GM19468 (cell line): ENCODE results near the gene SERPINA9.
"Not testable (repeated sequence)": the region's sequence is repeated elsewhere in the genome, so short reads cannot be mapped to it uniquely, and the experiment has no call there.

Source experiments
- ATAC-seq: cut with Tn5 transposase; IDR thresholded peaks from one replicate; pipeline ENCODE4 v1.9.1; 2021; ENCODE audit warnings: mild to moderate bottlenecking, moderate library complexity, moderate number of reproducible peaks; ENCODE audit not compliant: unreplicated experiment; ENCODE audit errors: extremely low read depth

The SERPINA9 gene, protein sequence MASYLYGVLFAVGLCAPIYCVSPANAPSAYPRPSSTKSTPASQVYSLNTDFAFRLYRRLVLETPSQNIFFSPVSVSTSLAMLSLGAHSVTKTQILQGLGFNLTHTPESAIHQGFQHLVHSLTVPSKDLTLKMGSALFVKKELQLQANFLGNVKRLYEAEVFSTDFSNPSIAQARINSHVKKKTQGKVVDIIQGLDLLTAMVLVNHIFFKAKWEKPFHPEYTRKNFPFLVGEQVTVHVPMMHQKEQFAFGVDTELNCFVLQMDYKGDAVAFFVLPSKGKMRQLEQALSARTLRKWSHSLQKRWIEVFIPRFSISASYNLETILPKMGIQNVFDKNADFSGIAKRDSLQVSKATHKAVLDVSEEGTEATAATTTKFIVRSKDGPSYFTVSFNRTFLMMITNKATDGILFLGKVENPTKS

DNA sequence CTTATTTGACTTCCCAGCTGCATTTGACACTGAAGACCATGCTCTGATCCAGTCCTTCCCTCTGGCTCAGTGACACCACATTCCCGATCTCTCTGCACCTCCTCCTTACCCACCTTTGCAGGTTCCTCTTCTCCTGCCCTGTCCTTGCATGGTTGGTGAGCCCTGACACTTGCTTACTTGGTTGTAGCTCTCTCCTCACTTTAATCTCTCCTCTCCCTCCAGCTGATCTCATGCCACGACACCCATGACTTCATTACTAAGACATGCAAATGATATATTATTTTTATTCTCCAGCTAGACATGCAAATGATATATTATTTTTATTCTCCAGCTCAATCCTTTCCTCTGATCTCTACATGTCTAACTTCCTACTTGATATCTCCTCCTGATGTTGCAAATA lies at the start of gene SERPINA9:
Gene SERPINA9, minus strand, starts transcription at position 175 of the 400 bp plus-strand sequence. CDS start 6,357 bp downstream, outside the sequence.
- ATAC-seq = no peak

DNA sequence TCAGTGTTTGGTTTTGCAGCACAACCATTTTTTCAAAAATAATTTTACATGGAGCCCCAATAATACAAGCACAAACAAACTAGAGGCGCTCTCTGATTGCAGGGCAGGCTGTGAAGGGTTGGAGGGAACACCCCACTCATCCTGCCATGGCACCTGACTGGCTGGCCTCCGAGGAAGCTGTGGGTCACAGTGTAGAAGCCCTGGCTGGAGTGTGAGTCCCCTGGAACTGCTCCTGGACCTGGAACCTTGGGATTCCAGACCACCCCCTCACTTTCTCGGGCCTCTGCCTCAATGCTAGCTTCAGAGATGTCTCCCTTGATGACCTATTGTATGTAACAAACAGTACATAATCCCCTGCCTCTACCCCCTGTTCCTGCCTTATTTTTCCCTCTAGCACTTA lies 48.1 kb upstream of the SERPINA9 start:
- ATAC-seq = no peak

DNA sequence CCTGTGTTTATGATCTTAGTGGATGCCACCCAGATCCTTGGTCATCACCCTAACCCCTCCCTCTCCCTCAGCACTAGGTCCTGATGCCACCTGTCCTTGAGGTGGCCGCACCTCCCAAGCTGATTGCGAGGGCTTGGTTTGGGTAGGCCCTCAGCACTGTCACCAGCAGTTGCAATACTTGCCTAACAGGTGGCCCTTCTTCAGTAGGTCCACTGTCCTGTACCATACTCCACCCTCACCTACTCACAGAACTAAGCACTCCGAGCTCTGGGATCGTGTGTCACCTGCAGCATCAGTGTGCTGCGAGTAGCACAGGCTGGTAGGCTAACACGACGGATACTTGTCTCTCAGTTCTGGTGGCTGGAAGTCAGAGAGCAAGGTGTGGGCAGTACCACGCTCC lies 47.3 kb upstream of the SERPINA9 start:
- no peak for ATAC-seq

DNA sequence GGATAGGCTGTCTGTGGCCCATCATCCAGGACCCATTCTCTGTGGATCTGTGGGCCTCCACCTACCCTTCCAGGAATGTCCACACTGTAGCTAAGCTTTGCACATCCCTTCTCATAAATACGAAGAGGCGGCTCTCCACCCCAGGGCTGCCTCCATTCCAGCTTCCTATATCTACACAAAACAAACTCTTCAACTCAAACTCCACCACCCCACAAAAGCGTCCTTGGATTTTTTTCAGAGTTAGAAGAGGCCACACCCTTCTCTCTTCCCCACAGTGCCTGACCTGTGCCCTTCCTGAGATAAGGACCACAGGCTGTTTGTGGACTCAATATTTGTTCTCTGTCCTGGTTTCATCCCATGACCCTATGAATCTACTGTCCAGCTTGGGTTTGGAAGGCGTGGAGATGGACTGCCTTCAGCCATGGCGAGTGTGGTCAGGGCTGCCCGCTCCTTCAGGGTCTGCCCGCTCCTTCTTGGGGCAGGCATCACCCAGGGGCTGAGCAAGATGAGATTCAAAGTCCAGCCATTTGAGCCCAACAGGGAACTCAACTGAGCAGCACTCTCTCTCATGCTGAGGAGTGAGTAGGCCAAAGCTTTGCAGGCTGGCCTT lies 46.2 kb upstream of the SERPINA9 start:
- ATAC-seq = no peak

DNA sequence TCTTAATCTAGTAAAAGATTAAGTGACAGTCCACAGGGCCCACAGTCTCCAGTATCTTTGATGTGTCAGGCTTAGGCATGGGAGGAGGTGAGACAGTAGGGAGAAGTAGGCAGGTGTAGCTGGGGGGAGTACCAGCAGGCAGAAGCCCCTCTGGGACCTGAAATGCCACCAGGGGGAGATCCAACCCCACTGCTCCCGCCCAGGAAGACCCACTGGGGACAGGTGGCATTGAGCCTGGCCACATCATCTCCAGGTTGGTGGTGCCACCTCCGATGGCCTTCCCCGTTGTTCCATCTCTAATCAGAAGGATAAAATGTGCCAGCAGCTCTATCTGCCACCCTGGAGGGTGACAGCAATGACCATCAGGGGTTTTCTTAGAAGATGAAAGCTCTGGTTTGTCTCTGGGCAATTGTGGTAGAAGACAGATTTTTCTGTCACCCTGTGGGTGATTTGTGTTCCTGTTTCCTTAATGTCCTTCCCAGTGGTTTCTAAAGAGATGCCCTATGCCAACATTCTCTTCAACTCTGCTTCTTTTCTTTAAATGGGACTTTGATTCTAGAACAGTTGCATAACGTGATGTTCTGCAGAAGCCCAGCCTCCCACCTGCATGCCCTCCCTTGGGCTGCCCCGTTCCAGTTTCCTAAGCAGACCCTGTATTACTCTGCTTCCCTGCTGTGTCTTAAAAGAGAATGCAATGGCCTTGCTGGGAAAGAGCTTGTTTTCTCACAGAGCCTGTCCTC lies 45.5 kb upstream of the SERPINA9 start:
- ATAC-seq = no peak

DNA sequence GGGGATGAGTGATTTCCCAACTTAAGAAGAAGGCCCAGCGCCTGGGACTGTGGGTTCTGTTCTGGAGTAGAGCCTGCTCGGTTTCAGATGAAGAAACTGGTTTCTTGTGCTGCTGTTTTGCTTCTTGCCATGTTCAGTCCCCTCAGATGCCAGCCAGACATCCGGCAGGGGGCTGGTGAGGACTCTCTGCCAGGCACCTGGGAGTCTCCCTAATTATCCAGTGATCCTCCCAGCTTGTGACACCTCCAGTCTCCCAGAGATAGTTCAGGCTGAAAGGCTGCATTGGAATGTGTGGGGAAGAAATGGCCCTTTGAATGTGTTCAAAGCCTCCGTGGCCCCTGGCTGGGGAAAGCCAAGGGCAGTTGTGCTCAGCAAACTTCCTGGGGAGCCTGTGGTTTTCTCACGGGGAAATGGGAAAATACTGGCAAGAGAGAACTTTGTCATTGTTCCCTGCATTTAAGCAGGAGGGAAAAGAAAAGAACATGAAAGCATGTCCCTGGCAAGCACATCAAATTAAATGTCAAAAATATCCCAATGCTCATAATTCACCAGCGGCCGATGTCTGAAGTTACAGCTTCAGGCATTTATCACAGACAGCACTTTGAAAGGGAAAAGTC lies 41.8 kb upstream of the SERPINA9 start:
- ATAC-seq = no peak

DNA sequence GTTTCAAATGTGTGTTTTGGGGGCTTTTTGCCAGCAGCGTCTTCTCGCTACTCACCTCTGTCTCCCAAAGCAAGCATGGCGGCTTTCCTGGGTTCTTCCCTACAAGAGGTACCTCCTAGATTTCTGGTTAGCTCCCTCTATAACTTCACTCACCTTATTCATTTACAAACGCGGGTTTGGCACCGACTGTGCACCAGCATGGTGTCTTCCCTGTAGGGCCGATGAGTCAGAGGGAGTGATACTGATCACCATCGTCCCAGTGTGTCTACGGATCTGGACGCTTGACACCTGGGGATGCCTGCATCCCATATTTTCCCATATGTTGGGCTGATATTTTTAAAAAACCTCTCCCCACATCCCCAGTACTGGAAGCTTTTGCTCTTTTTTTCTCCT lies 41.2 kb upstream of the SERPINA9 start:
- ATAC-seq = no peak

DNA sequence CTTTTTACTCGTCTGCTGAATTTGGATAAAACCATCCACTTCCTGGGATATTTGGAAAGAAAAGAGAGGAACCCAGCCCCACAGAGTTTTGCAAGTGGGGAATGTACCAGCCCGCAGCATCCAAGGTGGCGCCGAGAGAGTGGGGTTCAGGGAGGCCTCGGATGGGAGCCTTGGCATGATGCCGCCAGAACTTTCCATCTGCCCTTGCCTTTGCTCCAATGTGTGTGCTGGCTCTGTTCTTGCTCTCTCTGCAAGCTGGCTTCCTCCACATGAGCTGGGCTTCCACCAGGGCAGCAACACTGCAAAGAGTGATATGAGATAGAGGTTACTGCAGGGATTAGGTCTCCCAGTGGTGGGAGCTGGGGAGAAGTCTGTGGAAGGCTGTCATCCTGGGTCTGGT lies 39.9 kb upstream of the SERPINA9 start:
- no peak for ATAC-seq

DNA sequence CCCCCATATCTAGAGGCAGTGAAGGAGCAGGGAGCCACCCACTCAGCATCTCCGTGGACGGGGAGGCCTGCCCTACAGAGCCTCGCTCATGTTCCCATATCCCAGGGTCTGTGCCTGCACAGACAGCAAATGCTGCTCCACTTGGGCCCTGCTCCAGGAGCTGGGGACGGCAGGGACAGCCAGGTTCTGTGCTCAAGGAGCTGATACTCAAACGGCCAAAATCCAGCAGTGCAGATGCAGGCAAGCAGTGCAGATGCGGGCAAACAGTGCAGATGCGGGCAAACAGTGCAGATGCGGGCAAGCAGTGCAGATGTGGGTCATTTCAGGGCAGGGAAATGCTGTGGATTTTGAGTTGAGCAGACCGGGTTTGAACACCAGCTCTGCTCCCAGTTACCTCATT lies 39.4 kb upstream of the SERPINA9 start:
- ATAC-seq = no peak

DNA sequence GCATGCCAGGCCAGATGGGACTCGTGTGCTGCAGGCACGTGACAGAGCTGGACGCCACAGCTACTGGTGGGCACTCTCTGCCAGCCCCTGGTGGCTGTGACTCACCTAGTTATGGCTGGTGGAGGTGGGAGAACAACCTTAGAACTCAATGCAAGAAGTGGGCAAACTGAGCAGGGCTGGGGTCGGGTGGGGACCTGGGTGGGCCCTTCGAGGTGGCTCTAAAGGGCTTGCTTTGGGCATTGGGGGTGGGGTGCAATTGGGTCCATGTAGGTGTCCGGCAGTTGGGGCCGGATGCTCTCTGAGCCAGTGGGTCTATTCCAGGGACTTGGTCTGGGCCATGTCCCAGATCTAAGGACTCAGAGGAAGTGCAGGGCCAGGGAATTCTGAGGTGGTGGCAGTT lies 38.4 kb upstream of the SERPINA9 start:
- no peak for ATAC-seq

DNA sequence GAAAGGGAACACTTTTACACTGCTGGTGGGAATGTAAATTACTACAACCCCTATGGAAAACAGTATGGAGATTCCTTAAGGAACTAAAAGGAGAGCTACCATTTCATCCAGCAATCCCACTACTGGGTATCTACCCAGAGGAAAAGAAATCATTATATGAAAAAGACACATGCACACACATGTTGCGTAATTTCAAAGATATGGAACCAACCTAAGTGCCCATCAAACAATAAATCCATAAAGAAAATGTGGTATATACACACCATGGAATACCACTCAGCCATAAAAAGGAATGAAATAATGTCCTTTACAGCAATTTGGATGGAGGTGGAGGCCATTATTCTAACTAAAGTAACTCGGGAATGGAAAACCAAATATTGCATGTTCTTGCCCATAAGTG lies 34.5 kb upstream of the SERPINA9 start:
- ATAC-seq = not testable (repeated sequence)

DNA sequence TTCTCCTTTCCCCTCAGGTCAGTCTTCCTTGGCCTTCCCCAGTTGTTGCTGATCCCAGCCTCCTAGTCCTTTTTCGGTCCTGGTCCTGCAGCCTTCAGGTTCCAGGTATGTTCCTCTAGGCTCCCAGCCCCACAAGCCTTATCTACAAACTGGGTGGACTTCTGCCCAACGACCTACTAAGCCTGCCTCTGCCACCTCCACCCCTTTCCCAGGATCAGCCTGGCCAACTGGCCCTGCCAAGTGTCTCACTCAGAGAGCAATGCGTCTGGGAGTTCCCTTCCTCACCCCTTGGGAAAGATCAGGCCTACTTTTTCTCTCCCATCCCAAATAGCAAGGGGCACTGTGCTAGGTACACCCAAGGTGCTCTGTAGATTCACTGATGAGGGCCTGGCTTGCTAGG lies 33.4 kb upstream of the SERPINA9 start, which contains the start of gene SERPINA12:
Gene SERPINA12, minus strand, starts transcription at position 114 of the 400 bp plus-strand sequence. CDS start 11,072 bp downstream, outside the sequence.
- no peak for ATAC-seq

DNA sequence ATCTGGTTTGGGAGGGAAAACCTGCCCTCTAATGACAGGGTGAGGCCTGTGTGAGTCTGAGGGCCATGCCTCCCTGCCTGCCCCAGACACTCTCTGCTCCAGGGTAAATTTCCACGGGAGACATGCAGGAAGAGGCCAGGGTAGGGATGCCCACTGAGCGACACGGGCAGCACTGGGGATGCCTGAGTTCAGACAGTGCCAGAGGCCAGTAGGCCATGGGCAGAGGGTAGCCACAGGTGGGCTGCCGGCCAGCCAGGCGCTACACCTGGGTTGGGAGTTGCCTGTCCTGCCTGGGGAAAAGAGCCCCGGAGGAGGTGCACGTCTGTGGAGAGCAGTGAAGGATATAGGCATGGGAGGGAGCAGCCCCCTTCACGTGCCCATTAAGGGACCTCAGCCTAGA lies 29.6 kb upstream of the SERPINA9 start:
- ATAC-seq = no peak

DNA sequence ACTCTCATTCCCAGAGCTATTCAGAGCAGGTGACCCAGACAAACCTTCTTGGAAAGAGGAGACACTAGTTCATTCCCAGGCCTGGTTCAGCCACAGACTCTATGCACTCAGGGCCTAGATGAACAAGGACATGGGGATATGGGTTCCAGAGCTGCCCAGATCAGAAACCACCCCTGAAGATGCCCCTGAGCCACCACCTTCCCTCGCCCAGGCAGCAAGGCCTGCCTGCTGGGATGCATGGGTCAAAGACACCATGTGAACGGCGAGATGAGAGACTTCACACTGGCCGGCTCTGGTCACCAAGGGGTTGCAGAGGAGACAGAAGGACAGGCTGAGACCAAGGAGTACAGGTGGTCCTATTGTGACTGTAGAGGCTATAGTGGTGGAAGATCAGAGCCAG lies 29.2 kb upstream of the SERPINA9 start:
- ATAC-seq = no peak

DNA sequence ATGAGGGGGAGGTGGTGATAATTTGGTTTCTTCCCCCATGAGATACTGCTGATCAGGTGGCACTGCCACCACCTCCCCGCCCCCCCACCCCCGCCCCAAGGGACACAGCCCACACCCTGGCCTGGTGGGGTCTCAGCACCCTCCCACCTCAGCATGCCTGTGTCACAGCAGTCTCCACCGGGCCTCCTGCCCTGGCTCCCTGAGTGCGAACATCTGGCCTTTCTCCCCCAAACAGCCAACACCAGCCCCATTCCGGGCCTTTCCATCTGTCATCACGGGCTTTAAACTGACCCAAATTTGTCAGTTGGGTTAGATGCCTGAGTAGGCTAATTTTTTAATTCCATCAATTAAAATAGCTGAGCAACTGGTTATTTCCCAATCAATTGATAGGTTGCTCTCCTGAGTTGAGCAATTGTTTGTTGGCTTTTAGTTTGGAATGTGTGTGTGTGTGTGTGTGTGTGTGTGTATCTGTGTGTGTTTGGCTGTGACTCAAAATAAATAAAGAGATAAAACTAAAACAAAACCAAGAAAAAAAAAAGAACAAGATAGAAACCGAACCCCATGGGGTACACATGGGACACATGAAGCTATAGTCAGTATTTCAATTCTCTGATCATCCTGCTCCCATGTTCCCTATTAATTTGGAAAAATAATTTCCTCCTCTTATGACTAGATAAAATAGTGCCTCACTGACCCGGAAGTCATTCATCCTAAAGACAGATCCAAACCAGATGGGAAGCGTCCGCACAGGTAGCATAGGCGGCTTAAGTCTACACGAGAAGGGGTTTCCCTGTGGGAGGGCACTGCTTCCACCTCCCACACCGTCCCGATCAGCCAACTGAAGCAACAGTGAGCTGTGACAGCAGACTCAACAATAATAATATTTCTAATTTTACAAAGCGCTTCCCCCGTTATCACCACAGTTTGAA lies 25.9 kb upstream of the SERPINA9 start:
- no peak for ATAC-seq

DNA sequence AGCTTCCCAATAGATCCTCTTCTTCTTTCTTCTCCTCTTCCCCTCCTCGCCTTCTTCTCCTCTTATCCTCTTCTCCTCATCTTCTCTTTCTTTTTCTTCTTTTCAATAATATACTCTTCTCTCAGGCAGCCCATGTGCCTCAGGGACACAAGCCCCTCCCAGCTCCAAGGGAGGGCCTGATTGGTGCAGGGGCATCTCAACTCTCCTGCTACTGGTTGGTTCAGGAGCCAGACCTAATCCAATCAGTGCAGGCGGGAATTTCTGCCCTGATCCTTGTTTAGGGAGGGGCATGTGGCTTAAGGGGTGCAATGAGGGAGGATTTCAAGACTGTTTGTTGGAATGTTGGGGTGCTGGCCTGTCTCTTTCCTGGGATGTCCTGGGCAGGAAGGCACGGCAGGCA lies 24.3 kb upstream of the SERPINA9 start:
- no peak for ATAC-seq

DNA sequence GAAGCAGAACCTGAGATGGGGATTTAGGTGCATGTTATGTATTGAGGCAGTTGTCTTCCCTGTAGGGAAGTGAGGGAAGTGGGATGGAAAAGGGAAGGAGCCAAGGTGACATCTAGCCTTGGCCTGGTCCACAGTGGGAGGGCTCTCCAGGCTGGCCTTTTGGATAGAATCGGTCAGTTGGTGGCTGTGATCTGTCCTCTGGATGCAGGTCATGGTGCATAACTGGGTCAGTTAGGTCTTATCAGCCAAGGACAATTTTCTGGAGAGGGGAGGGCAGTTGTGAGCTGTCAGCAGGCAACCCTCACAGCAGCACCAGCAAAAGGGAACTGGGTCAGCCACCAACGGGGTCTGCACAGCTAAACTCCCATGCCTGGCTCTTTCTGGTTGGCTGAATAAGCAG lies 23.7 kb upstream of the SERPINA9 start:
- no peak for ATAC-seq

DNA sequence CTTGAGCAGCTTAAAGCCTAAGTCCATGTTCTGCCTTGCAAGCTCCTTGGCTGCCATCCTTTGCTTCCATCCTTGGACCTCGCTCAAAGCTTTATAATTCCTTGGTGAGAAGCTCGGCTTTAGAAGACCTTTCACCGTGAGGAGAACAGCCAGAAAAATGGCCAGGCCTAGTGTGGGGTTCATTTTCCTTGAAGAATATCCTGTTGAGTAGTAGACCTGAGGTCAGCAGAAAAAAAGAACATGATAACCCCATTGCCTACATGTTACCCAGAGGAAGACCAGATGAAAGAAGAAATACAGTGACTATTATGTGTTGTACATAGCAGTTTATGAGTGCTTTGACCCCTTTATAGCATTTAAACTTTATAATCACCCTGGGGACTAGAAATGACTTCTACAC lies 22.2 kb upstream of the SERPINA9 start:
- ATAC-seq = no peak

DNA sequence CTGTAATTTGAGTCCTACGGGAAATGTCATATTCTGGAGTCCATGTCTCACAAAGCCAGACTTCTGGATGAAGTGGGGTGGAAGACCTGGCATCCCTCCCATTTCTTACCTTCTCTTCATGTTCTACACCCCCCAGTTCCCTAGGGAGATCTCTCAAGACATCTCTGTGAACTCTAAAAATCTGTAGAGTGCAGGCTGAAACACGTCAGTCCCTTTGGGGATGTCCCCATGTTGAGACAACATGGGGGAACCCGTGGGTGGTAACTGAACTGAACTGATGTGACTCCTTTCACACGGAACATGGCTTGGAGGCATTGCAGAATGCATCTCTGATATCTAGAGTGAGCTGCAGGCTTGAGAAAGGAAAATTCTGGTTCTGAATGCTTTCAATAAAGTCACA lies 18.1 kb upstream of the SERPINA9 start:
- ATAC-seq = no peak

DNA sequence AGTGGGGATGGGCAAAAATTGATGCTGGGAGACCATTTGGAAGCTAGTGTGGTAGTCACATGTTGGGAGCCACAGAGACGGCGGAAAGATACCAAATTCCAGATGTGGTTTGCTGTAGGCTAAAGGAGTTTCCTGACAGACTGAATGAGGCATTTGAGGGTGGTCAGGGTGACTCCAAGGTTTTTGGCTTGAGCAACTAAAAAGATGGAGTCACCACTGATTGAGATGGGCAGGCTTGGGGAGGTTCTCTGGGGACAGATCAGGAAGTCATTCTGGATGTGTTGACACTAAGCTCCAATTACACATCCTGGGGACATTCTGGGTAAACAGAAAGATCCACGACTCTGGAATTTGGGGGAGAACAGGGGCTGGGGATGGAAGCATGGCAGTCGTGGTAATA lies 15.5 kb upstream of the SERPINA9 start:
- no peak for ATAC-seq
